Left cardiac atrium (tissue), 4 donors: ENCODE data around the gene HMX1. TPM values are rescaled to one million over a fixed set of nuclear protein-coding genes. Genes with fewer than 3 reads are reported as not detected.
A peak's percentile ranks its signal among the peaks of the same experiment; 100 is the strongest.

Experiments used
- ATAC-seq, 2 donors: fragments of 200-7000 bp; cut with Tn5 transposase; one replicate each; pipeline ENCODE4 v1.9.1; 2020; ENCODE audit warnings: mild to moderate bottlenecking in 2 of 2, moderate library complexity in 2 of 2
- DNase-seq: peaks from one replicate; pipeline ENCODE4 v3.0.0-alpha.2; 2020
- intact Hi-C, 2 donors: fragments of 100-400 bp; cut with DNase I; formaldehyde crosslinking; loops; one replicate each; pipeline versions ENCODE4 v1.14.1 to v1.15.1; 2022 to 2023
- long read RNA-seq: library from polyadenylated mRNA; unstranded; transcript quantifications from one replicate; pipeline ENCODE4 v2.0.0, GENCODE V29; 2021
- total RNA-seq, 2 donors: library from RNA; stranded (reverse); fragmentation: NEBNext Ultra II Directional; extraction: Animal tissue kit (Norgen Biotek cat#: 25700); gene quantifications; one replicate each; pipeline ENCODE4 v1.2.1, GENCODE V29; 2021
- donor health status: DM: no; HTN: yes; CAD: no.
- donor health status: DM: no; HTN: yes; CAD: no; lungs with severe emphysema.
- donor health status: DM: yes; HTN: yes; CAD: no.
- donor health status: Dilated cardiomyopathy.

The HMX1 gene
- not detected for total RNA-seq
- long read RNA-seq = 0 reads

GRCh38 chr4:8871417-8872401, at the start of gene HMX1:
HMX1 (minus strand) TSS chr4:8871839; CDS start chr4:8871614, 225 bp downstream.
- peak; percentile 67 to 74 for ATAC-seq
- no peak for DNase-seq
- intact Hi-C loops = no loop called here

- ATAC-seq = no peak
- intact Hi-C loops = no loop called here
- DNase-seq = no peak
These were observed 49.3 kb upstream of the HMX1 start for GRCh38 chr4:8920969-8921368.

- ATAC-seq = no peak
- intact Hi-C loops = no loop called here
- no peak for DNase-seq
These were observed 48.8 kb upstream of the HMX1 start for GRCh38 chr4:8920289-8920965.

GRCh38 chr4:8919651-8920288, 48.1 kb upstream of the HMX1 start:
- no peak for ATAC-seq
- intact Hi-C loops = loop anchor here (10.0 kb wide), 1 partner anchor 315 kb away; no protein-coding TSS in a partner anchor
- DNase-seq = no peak

- DNase-seq (peak; percentile 54), ATAC-seq (peak; percentile 75 to 76)
- intact Hi-C loops = loop anchor here (10.0 kb wide), 1 partner anchor 313 kb away; no protein-coding TSS in a partner anchor
These were observed 46.5 kb upstream of the HMX1 start for GRCh38 chr4:8917868-8918783.

GRCh38 chr4:8917321-8917811, 45.7 kb upstream of the HMX1 start:
- intact Hi-C loops = loop anchor here (10.0 kb wide), 1 partner anchor 313 kb away; no protein-coding TSS in a partner anchor
- DNase-seq = no peak
- ATAC-seq = no peak

GRCh38 chr4:8916906-8917305, 45.3 kb upstream of the HMX1 start:
- DNase-seq = no peak
- intact Hi-C loops = loop anchor here (10.0 kb wide), 1 partner anchor 312 kb away; no protein-coding TSS in a partner anchor
- no peak for ATAC-seq

- no peak for DNase-seq
- intact Hi-C loops = loop anchor here (10.0 kb wide), 1 partner anchor 312 kb away; no protein-coding TSS in a partner anchor
- no peak for ATAC-seq
These were observed 44.8 kb upstream of the HMX1 start for GRCh38 chr4:8916351-8916885.

GRCh38 chr4:8915201-8916200, 43.9 kb upstream of the HMX1 start:
- ATAC-seq = no peak
- intact Hi-C loops = loop anchor here (10.0 kb wide), 1 partner anchor 311 kb away; no protein-coding TSS in a partner anchor
- DNase-seq = no peak

GRCh38 chr4:8914461-8915171, 43.0 kb upstream of the HMX1 start:
- intact Hi-C loops = loop anchor here (10.0 kb wide), 1 partner anchor 310 kb away; no protein-coding TSS in a partner anchor
- no peak for ATAC-seq
- DNase-seq = no peak

GRCh38 chr4:8913858-8914460, 42.3 kb upstream of the HMX1 start:
- intact Hi-C loops = loop anchor here (10.0 kb wide), 1 partner anchor 309 kb away; no protein-coding TSS in a partner anchor
- ATAC-seq = no peak
- no peak for DNase-seq

GRCh38 chr4:8913121-8913857, 41.6 kb upstream of the HMX1 start:
- no peak for DNase-seq
- no peak for ATAC-seq
- intact Hi-C loops = loop anchor here (10.0 kb wide), 1 partner anchor 308 kb away; no protein-coding TSS in a partner anchor

GRCh38 chr4:8912506-8912905, 40.9 kb upstream of the HMX1 start:
- ATAC-seq (no peak), DNase-seq (no peak)
- intact Hi-C loops = loop anchor here (10.0 kb wide), 1 partner anchor 308 kb away; no protein-coding TSS in a partner anchor

GRCh38 chr4:8912089-8912455, 40.4 kb upstream of the HMX1 start:
- intact Hi-C loops = loop anchor here (10.0 kb wide), 1 partner anchor 307 kb away; no protein-coding TSS in a partner anchor
- ATAC-seq = no peak

More at GRCh38 chr4:8912089-8912455, 40.4 kb upstream of the HMX1 start:
- no peak for DNase-seq
